ENCODE data around the gene EIF4E1B.

Gene EIF4E1B

GRCh38 chr5:176694146-176694545 is 63.7 kb downstream of the EIF4E1B start:
- DNase-seq, result no peak

- DNase-seq, result no peak
Observed at GRCh38 chr5:176694631-176695030, 64.2 kb downstream of the EIF4E1B start.

- DNase-seq, result no peak
Observed at GRCh38 chr5:176695073-176695472, 64.6 kb downstream of the EIF4E1B start.
